Measurements from ENCODE around the gene AHCYL1.

AHCYL1 gene

DNA sequence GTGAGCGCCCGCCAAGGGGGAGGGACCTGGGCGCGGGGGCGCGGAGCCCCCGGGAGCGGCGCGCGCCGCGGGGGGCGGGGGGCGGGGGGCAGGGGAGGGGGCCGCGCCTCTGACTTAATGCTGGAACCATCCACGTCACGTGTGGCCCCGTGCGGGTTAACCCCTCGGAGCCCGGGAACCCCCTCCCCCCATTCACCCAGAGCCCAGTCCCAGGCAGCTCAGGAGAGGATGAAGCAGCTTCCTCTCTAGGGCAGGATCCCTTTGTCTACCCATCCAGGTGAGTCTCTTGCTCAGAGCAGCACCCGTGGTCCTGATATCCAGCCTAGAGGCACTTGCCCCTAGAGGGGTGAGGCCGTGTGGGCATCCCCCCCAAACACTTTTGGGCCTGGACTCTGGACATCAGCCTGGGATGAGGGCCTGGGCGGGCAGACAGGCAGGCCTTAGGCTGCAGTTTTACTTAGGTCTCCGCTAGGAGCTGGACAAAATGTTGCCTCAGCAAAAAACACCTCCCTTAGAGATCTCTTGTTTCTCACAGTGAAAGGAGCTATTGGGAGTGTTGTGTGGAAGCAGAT, 86.2 kb downstream of the AHCYL1 start, which contains the start of gene ALX3:
ALX3 (minus strand) TSS at position 2 of the 572 bp plus-strand sequence. CDS start 60 bp downstream, outside the sequence.
- no peak for DNase-seq (ENCODE audit: low spot score)
- TF ChIP-seq, protein P1, sequence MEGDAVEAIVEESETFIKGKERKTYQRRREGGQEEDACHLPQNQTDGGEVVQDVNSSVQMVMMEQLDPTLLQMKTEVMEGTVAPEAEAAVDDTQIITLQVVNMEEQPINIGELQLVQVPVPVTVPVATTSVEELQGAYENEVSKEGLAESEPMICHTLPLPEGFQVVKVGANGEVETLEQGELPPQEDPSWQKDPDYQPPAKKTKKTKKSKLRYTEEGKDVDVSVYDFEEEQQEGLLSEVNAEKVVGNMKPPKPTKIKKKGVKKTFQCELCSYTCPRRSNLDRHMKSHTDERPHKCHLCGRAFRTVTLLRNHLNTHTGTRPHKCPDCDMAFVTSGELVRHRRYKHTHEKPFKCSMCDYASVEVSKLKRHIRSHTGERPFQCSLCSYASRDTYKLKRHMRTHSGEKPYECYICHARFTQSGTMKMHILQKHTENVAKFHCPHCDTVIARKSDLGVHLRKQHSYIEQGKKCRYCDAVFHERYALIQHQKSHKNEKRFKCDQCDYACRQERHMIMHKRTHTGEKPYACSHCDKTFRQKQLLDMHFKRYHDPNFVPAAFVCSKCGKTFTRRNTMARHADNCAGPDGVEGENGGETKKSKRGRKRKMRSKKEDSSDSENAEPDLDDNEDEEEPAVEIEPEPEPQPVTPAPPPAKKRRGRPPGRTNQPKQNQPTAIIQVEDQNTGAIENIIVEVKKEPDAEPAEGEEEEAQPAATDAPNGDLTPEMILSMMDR (IDR thresholded peaks at IDR 0.05; ENCODE audit: extremely low read depth, insufficient read depth, missing control alignments), result no peak
- in situ Hi-C loops (cut with MboI; ENCODE audit: low pct_unique_long_range_greater_than_20kb, low sequenced_read_pairs, unreplicated experiment), result no loop called here

Data from GM13977 (cell line).